Measurements from ENCODE around the gene CHDH.

The CHDH gene, protein sequence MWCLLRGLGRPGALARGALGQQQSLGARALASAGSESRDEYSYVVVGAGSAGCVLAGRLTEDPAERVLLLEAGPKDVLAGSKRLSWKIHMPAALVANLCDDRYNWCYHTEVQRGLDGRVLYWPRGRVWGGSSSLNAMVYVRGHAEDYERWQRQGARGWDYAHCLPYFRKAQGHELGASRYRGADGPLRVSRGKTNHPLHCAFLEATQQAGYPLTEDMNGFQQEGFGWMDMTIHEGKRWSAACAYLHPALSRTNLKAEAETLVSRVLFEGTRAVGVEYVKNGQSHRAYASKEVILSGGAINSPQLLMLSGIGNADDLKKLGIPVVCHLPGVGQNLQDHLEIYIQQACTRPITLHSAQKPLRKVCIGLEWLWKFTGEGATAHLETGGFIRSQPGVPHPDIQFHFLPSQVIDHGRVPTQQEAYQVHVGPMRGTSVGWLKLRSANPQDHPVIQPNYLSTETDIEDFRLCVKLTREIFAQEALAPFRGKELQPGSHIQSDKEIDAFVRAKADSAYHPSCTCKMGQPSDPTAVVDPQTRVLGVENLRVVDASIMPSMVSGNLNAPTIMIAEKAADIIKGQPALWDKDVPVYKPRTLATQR

DNA sequence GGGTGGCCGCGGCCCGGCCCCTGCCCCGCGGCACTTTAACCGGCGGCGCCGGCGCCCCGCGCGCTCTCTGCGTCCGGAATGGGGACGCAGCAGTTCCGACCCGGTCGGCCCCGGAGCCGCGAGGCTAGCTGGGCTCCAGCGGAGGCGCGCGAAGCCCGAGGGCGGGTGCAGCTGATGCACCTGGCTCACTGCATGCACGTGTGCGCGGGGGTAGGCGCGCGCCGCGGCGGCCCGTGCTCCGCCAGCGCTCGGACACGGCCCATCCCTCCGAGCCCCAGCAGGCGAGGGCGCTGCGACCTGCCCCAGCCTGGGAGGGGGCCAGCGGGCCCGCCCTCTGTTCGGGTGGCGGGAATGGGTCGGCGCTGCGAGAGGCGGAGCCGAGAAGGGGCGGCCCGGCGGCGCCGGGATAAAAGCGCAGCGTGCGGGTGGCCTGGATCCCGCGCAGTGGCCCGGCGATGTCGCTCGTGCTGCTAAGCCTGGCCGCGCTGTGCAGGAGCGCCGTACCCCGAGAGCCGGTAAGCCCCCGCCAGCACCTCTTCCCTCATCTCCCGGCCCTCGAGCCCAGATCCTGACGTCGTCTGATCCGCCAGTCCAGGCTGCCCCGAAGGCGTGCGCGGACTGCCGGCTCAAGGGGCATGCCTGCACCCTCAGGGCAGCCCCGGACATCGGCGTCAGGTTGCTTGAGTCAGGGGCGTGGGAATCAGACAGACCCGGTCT, at the start of gene CHDH, which contains the start of gene IL17RB:
CHDH (minus strand) TSS at position 286 of the 717 bp plus-strand sequence. CDS start 22,411 bp downstream, outside the sequence.
IL17RB (plus strand) TSS at position 435 of the 717 bp plus-strand sequence; CDS start at position 456, 21 bp downstream.
- no peak for DNase-seq

GRCh38 chr3:53892286-53892637, 46.0 kb upstream of the CHDH start:
- DNase-seq = no peak

- DNase-seq = peak; percentile 98
Measured at GRCh38 chr3:53891497-53892285, 45.5 kb upstream of the CHDH start, which contains the start of gene SELENOK. TSS of gene SELENOK (minus strand) at chr3:53891859.

GRCh38 chr3:53890726-53891475, 44.7 kb upstream of the CHDH start:
- DNase-seq = peak in 1 of 2 experiments; percentile 17

DNA sequence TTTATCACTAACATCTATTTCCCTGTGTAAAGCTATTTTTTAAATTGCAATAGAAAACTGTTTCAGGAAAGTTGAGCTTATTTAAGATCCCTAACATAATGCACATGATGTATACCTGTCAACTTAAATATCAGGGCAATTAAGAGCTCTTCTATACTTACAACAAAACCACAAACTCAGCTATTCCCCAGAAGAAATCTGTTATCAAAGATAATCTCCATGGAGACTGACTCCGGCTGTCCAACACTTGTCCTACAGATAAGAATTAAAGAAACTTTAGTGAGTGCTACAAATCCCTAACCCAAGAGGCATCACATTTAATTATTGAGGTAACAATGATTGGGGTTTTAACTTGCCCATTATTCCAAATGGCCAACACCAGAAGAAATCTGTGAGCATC, 42.0 kb upstream of the CHDH start:
- no peak for DNase-seq

DNA sequence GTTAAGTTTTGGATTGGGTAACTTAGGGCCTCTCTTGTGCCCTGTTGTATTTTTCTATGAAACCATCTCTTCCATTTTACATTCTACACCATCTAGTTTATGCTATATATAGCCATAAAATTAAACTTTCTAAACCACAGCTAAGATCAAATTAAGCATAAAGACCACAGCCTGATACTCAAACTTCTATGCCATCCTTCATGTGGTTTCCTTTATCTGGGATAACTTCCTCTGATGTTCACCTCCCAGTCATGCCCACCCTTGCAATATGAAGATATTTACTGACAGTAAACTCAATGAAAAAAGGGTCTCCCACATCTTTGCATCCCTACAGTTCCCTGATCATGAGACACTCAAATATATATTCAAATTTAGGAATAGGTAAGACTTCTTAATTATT, 41.2 kb upstream of the CHDH start:
- DNase-seq = peak in 1 of 2 experiments; percentile 3

DNA sequence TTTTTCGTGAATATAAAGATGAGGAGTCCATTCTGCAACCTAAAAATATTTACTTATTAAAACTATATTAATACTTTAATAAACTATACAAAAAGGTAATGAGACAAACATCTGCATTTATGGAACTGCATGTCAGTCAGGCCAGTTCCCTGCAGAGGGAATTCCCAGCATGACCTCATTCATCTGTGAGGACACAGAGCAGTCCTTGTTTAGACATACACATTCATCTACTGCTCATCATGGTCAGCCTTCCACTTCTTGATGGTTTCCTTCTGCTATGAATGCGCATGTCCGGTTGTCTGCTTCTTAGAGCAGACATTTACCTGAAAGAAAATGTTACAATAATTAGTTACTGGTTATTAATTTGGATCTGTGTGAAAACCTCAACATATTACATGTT, 39.0 kb upstream of the CHDH start:
- no peak for DNase-seq

DNA sequence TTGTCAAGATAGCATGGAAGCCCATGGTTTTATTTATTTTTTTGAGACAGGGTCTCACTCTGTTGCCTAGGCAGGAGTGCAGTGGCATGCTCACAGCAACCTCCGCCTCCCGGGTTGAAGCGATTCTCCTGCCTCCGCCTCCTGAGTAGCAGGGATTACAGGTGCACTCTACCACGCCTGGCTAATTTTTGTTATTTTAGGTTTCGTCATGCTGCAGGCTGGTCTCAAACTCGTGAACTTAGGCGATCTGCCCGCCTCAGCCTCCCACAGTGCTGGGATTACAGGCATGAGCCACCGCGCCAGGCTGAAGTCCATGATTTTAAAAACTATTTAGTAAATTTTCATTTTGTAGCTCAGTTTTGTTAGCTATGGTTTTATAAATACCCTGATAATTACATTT, 38.4 kb upstream of the CHDH start:
- no peak for DNase-seq

- no peak for DNase-seq
Measured at GRCh38 chr3:53883008-53883407, 36.8 kb upstream of the CHDH start.

- DNase-seq = peak; percentile 76 to 79
Measured at GRCh38 chr3:53881691-53882593, 35.7 kb upstream of the CHDH start, which contains the start of gene ACTR8. TSS of gene ACTR8 (minus strand) at chr3:53882152. CDS start at chr3:53882101, 51 bp downstream.

DNA sequence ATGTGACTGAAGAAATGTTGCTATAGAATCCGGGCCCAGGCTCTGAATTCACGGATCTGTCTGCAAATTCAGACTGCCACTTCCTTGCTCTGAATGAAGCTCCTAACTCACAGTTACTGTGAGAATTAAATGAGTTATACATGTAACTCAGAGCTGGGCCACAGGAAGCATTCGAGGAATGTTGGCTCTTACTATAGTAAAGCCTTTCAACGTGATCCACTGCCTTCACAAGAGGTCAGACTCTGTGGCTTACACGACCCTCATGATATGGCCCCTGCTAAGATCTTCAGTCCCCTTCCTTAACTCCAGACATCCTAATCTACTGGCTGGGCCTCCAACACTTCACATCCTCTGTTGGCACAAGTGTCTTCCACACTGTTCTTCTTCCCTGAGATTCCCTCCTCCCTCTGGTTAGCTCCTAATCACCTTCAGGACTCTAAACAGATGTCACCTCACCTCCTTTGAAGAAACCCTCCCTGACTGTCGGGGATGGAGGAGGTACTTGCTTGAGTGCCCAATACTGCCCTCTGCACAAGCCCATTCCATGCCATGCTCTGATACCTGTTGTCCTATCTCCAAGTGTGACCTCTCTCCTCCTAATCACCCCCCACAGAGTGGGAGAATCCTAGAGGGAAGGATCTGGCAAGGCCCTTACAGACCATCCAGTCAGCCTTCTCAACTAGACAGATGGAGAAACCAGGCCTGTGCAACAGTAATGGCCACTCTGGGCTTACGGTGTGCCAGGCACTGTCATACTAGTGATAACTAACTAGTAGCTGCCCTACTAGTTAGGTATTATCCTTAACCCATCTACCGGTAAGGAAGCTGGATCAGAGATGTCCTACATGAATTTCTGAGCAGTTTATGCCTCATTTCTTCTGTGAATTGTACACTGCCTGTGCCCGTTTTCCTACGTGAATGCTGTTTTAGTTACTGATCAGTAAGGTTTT, 34.5 kb upstream of the CHDH start:
- DNase-seq = no peak

DNA sequence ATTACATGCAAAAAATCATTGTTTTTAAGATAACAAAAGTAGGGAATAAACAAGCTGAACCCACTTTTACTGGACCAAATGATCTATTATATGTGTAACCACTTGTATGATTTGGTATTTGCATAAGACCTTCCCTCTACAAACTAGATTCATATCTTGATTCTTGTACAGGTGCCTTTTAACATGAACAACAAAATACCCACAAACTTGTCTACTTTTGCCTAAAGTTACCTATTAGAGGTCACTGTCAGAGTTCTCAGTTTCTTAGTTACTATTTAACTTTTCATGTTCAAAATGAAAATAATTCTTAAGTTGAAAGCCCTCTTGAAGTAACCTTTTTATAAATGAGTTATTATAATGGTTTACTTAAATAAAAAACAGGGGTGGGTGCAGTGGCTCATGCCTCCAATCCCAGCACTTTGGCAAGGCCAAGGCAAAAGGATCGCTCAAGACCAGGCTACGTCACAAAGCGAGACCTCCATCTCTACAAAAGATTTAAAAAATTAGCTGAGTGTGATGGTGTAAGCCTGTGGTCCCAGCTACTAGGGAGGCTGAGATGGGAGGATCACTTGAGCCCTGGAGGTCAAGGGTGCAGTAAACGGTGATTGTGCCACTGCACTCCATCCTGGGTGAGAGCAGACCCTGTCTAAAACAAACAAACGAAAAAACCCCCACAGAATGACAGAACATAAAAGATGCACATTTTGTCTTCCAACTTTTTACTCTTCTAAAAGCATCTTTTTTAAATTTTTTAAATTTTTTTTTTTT, 19.7 kb upstream of the CHDH start:
- DNase-seq = no peak

GRCh38 chr3:53863145-53863544, 16.9 kb upstream of the CHDH start:
- DNase-seq = no peak

DNA sequence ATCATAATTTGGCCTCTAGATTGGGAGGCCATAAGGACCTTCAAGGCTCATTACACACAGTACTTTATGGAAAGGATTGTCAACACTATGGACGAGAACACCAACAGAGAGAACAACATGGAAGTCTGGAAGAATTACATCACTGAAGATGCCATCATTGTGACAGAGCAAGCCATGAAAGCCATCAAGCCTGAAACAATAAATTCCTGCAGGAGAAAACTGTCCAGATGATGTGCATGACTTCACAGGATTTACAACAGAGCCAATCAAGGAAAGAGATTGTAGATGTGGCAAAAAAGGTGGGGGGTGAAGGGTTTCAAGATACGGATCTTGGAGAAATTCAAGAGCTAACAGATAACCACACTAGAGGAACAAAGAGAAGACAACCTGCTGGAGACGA, 16.0 kb upstream of the CHDH start:
- no peak for DNase-seq

DNA sequence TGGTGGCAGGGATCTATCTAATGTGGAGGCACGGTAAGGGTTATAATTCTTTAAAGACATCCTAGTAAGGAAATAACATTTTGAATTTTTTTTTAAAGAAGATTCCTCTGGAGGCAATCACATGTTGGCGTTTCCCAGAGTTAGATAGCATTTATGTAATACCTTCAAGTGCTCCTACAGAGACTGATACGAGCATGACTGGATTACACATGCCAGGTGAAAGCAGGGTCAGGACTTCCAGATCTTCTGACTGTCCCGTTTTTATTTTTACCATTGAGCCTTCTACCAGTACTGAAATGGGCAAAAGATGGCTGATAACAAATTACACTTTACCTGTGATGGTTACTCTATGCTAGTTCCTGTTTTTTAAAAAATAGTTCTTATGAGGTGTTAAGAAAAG, 14.0 kb upstream of the CHDH start:
- DNase-seq = no peak

DNA sequence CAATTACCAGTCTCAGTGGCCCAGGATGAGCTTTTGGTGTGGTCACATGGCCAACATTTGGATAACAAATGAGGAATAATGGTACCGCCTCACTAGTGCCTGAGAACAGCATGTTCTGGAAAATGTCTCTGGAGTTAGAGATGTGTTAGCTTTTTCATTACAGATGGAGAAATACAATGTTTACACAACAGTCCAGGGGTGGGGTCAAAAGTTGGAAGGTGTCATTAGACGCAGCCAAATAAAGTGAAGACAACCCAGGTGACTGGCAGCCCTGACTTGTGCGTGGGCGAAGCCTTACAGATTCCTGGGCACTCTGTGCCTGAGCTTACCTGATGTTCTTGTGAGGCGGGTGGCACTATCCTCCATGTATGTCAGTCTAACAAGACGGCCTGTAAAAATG, 13.0 kb upstream of the CHDH start:
- DNase-seq = no peak

GRCh38 chr3:53858096-53858741, 12.0 kb upstream of the CHDH start:
- peak in 1 of 2 experiments; percentile 4 for DNase-seq

DNA sequence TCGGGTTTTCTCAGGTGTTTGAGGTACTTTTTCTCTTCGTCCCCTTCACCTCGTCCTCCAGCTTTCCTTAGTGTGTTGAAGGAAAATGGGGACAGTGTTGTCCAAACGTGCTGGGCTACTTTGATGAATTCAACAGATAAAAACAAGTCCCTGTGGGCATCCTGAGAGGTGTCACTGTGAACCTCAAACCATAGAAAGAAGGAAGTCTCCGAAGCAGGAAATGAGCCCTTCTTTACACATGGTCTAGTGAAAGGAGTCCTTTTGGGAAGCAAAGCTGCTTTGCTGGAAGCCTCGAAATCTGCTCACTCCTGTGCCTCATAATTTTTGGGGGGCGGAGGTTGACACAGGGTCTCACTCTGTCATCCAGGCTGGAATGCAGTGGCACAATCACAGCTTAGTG, 10.7 kb upstream of the CHDH start:
- DNase-seq = no peak

Data from Kasumi-1 (cell line).